COR-L47 (cell line): ENCODE measurements around the gene LMF1.
A peak's percentile ranks its signal among the peaks of the same experiment; 100 is the strongest.
"Not testable (repeated sequence)": the region's sequence is repeated elsewhere in the genome, so short reads cannot be mapped to it uniquely, and the experiment has no call there.

Experiments
- DNase-seq: peaks from one replicate; lab custom pipeline; 2025; lab: John Stamatoyannopoulos, UW

The LMF1 gene

DNA sequence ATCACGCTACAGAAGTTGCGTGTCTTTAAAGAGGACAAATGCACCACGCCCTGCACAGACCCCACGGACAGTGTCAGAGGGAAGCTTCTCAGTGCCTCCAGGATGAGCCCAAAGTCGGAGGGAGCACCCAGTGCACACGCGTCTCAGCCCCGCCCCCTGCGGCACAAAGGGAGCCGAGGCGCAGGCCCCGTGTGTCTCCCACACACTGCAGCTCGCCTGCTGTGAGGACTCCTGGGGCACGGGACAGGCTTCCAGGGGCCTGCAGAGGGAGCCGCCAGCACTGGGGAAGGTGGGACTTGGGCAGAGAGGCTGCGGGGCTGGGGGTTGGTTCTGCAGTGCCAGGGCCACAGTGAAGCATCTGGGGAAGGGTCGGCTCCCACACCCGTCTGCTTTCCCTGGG, 77.4 kb downstream of the LMF1 start:
- DNase-seq, result peak; percentile 34

- DNase-seq, result no peak
Measured at GRCh38 chr16:892536-893255, 78.1 kb downstream of the LMF1 start.

GRCh38 chr16:892006-892405, 78.8 kb downstream of the LMF1 start:
- DNase-seq, result no peak

- DNase-seq, result no peak
Measured at GRCh38 chr16:891353-891740, 79.4 kb downstream of the LMF1 start.

GRCh38 chr16:890716-891352, 80.0 kb downstream of the LMF1 start:
- no peak for DNase-seq

DNA sequence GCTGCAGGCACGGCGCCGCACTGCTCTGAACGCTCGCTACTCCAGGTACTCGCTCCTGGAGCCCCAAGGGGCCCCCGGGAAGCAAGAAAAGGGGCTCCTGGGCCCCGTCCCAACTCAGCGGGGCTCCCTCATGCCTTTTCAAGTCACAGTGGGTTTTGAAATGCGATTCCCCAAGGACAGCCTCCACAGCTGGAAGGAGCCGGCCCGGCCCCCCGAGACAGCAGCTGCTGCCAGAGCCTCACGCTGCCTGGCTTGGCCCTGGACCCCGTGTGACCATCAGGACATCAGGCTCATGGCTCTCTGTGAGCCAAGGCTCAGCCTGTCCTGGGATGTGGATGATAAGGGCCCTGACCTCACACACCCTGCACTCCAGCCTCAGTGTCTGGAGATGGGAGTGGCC, 80.6 kb downstream of the LMF1 start:
- DNase-seq, result no peak

DNA sequence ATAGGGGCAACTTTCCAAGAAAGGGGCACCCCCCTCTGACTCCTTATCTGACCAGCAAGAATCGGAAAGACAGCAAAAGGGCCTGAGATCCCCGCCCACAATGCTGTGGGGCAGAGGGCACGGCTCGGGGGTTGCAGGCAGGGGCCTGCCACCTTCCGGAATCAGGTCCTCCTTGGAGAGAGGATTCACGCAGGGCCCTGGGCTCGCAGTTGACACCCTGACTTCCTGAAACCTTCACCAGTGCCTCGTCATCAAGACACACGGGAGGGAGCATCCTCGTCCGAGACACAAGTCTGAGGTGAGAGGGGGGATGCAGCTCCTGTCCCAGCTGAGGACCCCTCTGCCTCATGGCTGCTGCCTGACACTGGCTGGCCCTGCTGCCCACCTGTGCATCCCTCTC, 81.2 kb downstream of the LMF1 start:
- DNase-seq, result no peak

GRCh38 chr16:888901-889570, 81.7 kb downstream of the LMF1 start:
- DNase-seq, result no peak

- not testable (repeated sequence) for DNase-seq
Measured at GRCh38 chr16:888456-888855, 82.3 kb downstream of the LMF1 start.

- DNase-seq, result no peak
Measured at GRCh38 chr16:887846-888245, 82.9 kb downstream of the LMF1 start.

DNA sequence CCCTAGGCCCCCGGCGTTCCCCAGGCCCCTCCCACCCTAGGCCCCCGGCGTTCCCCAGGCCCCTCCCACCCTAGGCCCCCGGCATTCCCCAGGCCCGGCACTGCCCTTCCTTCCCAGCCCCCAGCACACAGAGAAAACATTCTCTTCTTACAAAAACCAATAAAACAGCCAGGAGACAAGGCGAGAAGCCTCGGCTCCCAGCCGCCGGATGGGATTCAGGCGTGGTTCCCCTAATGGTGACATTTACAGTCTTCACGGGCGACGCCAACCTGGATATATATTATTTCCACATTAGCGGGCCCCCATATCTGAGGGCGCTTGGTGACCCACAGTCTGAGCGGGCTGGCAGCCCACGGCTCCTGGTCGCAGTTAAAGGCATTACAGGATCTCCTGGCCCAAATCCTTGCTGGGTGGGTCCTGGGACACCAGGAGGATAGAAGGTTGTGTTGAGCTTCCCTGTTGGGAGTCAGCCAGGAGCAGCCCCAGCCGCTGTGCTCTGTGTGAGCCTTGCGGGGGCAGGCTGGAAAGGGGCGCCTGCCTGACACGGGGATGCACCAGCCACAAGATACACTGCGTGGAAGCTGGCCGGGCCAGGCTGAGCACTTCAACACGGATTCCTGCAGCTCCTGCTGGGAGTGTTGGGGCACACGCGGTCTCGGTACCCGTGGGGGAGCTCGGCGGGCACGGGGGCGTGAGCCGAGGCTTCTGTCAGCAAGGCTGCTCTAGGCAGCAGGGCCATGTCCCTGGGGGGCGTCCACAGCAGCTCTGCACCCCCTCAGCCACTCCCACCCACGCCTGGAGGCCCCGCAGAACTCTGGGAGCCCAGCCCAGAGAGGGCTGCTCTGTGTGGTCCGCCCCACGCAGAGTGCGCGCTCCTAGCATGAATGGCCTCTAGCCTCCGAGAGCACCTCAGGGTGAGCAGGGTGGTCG, 83.7 kb downstream of the LMF1 start:
- DNase-seq, result no peak

DNA sequence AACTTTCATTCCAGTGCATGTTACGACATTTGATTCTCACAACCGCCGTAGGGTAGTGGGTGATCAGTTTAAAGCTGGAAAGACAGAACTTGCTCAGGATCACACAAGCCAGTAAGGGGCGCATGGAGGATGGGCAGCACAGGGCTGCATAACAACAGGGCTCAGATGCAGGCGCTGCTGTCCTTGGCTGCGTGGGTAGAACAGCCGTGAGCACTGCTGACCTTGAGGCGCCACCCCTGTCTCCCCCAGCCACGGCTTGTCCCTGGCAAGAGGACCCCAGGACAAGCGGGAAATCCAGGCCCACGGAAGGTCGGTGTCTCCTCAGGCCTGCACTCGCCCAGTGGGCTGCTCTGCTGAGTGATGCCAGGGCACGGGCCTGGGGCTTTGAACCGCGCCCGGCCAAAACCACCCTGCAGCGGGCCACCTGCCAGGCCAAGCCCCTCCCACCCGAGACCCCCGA, 84.7 kb downstream of the LMF1 start:
- DNase-seq, result no peak

GRCh38 chr16:885391-885790, 85.4 kb downstream of the LMF1 start:
- no peak for DNase-seq

DNA sequence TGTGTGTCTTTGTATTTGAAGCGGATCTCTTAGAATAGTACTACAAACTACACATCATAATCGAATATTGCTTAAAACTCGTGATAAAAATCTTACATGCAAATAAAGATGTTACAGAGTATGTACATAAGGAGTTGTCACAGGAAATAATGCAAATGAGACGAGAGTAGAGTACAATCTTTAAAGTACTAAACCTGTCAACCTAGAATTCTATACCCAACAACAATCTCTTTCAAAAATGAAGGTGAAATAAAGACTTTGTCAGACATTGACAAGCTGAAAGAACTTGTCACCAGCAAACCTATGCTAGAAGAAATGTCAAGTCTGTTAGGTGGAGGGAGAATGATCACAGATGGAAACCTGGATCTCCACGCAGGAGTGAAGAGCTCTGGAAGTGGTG, 86.6 kb downstream of the LMF1 start:
- DNase-seq, result no peak

DNA sequence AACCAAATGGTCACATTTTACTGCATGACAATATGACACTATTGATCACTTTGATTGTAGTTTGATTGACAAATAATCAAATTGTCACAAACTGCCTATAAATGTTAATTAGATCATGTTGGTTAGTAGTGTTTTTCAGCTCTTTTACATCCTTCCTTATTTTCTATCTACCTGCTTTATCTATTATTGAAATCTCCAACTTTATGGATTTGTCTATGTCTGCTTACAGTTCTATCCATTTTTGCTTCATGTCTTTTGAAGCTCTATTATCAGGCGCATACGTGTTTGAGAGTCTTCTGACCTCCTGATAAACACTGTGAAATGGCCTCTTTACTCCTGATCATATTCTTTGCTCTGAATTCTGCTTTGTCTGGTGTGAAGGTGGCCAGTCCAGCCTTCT, 87.0 kb downstream of the LMF1 start:
- no peak for DNase-seq

DNA sequence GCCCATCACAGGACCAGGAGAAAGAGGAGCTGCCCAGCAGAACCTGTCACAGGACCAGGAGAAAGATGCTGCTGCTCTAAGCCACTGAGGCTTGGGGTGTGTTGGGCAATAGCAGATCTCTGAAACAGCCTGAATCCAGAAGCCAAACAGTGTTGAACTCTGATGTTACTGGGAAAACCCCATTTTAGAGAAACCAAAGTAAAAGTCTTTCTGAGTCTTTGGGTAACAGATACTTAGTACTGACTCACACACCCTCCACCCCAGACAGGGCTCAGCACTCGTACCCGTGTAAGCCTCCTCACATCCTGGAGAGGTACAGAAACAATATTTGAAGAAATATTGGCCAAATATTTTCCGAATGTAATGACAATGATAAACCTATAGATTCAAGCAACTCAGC, 87.4 kb downstream of the LMF1 start:
- DNase-seq, result no peak

GRCh38 chr16:882671-883070, 88.1 kb downstream of the LMF1 start:
- DNase-seq, result not testable (repeated sequence)

- no peak for DNase-seq
Measured at GRCh38 chr16:882256-882655, 88.5 kb downstream of the LMF1 start.

DNA sequence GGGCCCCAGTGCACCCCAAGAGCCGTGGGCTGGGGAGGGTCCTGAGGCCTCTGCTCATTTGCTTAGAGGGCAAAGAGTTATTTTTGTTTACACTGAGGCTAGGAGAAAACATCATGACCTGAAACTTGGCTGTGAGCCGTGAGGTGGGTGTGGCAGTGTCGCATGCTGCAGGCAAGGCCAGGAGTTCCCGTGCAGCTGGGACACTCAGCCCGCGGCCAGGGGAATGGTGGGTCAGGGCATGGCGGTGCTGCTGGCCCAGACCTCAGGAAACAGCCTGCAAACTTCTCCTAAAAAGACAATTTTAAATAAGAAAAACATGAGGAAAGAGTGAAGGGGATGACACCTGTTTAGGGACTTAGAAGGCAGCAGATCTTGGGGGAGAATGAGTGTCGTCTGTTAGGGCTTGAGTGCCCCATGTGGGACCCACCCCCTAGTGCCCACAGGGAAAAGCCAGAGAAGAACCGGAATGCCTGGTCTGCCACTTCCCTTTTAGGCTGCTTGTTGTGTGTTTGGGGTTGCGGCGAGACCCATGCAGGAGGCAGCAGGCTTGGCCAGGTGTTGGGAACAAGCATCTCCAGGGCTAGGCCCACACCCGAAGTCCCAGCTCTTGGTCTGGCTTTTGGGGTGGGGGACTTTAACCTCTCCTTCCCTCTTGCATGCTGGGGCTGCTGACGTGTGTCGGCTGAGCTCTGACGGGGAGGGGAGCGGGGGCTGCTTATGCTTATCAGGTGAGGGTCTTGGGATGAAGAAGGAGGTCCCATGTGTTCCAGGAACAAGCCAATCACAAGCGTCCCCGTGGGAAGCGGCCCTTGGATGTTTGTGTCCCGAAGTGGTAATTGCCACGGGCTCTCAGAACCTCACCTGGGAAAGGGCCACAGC, 89.3 kb downstream of the LMF1 start:
- no peak for DNase-seq

DNA sequence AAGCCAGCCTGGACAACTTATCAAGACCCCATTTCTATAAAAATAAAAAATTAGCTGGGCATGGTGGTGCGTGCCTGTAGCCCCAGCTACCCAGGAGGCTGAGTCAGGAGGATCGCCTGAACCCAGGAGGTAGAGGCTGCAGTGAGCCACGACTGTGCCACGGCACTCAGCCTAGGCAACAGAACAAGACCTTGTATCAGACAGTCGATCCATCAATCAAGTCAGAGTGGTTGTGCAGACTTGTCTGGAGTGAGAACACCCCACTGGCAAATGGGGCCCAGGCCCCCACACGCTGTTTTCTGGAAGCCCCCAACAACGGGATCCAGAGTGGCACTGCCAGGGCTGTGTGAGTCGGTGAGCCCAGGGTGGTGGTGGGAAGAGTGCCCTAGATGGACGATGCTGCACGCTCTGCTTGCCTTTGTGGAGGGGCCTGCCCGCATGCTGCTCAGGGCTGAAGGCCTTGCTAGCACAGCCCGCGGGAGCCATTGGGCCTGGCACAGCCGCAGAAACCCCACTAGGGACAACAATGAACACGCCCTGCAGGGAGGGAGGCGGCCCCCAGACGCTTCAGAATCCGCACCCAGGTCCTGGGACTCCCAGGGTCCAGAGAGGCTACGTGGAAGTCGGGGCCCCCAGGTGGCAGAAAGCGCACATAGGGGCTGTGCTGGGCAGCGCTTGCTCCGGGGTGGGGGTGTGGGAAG, 90.2 kb downstream of the LMF1 start:
- DNase-seq, result no peak

DNA sequence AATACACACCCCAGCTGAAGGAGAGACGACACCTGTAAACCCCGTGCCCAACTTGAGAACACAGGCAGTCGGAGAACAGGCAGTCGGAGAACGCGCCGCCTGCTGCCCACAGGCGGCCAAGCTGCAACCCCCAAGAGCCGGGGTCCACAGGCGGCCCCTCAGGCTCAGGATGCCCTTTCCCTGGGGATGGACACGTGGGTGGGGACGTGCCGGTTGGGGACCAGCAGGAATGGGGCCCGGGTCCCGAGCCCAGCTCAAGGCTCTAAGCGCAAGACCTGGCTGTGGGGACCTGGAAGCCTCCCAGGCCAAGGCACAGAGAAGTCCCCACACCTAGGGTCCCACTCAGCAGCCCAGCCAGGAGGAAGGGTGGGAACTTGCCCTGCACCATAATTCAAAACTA, 90.8 kb downstream of the LMF1 start:
- DNase-seq, result no peak
